ENCODE data around the gene BOC.

The BOC gene

DNA sequence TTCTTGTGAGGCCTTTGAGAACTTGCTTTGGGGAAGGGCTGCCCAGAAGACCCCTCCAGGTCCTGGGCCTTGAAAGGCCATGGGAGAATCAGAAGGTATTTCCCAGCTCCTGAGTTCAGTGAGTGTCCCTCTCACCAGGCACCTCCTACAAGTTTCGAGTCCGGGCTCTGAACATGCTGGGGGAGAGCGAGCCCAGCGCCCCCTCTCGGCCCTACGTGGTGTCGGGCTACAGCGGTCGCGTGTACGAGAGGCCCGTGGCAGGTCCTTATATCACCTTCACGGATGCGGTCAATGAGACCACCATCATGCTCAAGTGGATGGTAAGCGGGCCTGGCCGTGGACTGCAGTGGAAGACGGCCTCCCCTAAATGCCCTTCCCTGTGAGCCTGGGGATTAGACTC, 68.3 kb downstream of the BOC start:
- DNase-seq (no peak), ATAC-seq (ENCODE audit: insufficient read depth, low read depth) (no peak)
- H4K20me1 ChIP-seq (ENCODE audit: insufficient read depth, low read length), result no peaks in the 10 kb centered on the region
- H3K27me3 ChIP-seq (ENCODE audit: insufficient read depth, low read length, poor library complexity), result no peaks in the 10 kb centered on the region
- no peaks in the 10 kb centered on the region for H3K36me3 ChIP-seq (ENCODE audit: insufficient read depth, low read length)
- no peak overlapping the region for H3K9ac ChIP-seq (ENCODE audit: low read depth, low read length)
- H3K9me3 ChIP-seq (ENCODE audit: insufficient read depth, low read length, severe bottlenecking), result no peaks in the 10 kb centered on the region
- TF ChIP-seq, protein P1, sequence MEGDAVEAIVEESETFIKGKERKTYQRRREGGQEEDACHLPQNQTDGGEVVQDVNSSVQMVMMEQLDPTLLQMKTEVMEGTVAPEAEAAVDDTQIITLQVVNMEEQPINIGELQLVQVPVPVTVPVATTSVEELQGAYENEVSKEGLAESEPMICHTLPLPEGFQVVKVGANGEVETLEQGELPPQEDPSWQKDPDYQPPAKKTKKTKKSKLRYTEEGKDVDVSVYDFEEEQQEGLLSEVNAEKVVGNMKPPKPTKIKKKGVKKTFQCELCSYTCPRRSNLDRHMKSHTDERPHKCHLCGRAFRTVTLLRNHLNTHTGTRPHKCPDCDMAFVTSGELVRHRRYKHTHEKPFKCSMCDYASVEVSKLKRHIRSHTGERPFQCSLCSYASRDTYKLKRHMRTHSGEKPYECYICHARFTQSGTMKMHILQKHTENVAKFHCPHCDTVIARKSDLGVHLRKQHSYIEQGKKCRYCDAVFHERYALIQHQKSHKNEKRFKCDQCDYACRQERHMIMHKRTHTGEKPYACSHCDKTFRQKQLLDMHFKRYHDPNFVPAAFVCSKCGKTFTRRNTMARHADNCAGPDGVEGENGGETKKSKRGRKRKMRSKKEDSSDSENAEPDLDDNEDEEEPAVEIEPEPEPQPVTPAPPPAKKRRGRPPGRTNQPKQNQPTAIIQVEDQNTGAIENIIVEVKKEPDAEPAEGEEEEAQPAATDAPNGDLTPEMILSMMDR (IDR thresholded peaks at IDR 0.05; ENCODE audit: borderline replicate concordance, extremely low read depth, low read length, poor library complexity, severe bottlenecking), result no peak
- no peak for TF ChIP-seq EZH2 (IDR thresholded peaks at IDR 0.05; ENCODE audit: borderline replicate concordance, low read depth, low read length, severe bottlenecking)
- H3K79me2 ChIP-seq (ENCODE audit: insufficient read depth, low read length), result no peaks in the 10 kb centered on the region
- no peak overlapping the region for H2AFZ ChIP-seq (ENCODE audit: low read depth, low read length)
- no peaks in the 10 kb centered on the region for H3K4me1 ChIP-seq (ENCODE audit: insufficient read depth, low read length)
- no peak overlapping the region for H3K4me3 ChIP-seq (ENCODE audit: low read depth in 1 of 2, low read length in 2 of 2)
- no peak overlapping the region for H3K27ac ChIP-seq (ENCODE audit: low read length)
- H3K4me2 ChIP-seq (ENCODE audit: insufficient read depth, low read length), result no peak overlapping the region

DNA sequence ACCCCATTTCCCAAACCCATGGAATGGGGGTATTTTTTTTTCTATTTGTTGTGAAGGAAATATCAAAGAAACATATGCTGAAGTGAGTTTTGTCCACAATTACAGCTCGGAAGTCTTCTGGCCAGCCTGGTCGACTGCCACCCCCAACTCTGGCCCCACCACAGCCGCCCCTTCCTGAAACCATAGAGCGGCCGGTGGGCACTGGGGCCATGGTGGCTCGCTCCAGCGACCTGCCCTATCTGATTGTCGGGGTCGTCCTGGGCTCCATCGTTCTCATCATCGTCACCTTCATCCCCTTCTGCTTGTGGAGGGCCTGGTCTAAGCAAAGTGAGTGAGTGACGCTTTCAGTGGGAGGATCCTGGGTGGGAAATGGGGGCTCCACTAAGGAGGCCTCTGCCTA, 71.9 kb downstream of the BOC start:
- Histone ChIP-seq H3K4me1 (ENCODE audit: insufficient read depth, low read length) (no peaks in the 10 kb centered on the region), H2AFZ (ENCODE audit: low read depth, low read length) (no peak overlapping the region), H4K20me1 (ENCODE audit: insufficient read depth, low read length) (no peaks in the 10 kb centered on the region), H3K4me3 (ENCODE audit: low read depth in 1 of 2, low read length in 2 of 2) (no peak overlapping the region), H3K36me3 (ENCODE audit: insufficient read depth, low read length) (no peaks in the 10 kb centered on the region), H3K9me3 (ENCODE audit: insufficient read depth, low read length, severe bottlenecking) (no peaks in the 10 kb centered on the region), H3K4me2 (ENCODE audit: insufficient read depth, low read length) (no peak overlapping the region), H3K79me2 (ENCODE audit: insufficient read depth, low read length) (no peaks in the 10 kb centered on the region), H3K27me3 (ENCODE audit: insufficient read depth, low read length, poor library complexity) (no peaks in the 10 kb centered on the region), H3K27ac (ENCODE audit: low read length) (no peak overlapping the region), H3K9ac (ENCODE audit: low read depth, low read length) (no peak overlapping the region)
- TF ChIP-seq, protein P1 (IDR thresholded peaks at IDR 0.05; ENCODE audit: borderline replicate concordance, extremely low read depth, low read length, poor library complexity, severe bottlenecking), result no peak
- no peak for TF ChIP-seq EZH2 (IDR thresholded peaks at IDR 0.05; ENCODE audit: borderline replicate concordance, low read depth, low read length, severe bottlenecking)
- ATAC-seq (ENCODE audit: insufficient read depth, low read depth) (no peak), DNase-seq (no peak)

DNA sequence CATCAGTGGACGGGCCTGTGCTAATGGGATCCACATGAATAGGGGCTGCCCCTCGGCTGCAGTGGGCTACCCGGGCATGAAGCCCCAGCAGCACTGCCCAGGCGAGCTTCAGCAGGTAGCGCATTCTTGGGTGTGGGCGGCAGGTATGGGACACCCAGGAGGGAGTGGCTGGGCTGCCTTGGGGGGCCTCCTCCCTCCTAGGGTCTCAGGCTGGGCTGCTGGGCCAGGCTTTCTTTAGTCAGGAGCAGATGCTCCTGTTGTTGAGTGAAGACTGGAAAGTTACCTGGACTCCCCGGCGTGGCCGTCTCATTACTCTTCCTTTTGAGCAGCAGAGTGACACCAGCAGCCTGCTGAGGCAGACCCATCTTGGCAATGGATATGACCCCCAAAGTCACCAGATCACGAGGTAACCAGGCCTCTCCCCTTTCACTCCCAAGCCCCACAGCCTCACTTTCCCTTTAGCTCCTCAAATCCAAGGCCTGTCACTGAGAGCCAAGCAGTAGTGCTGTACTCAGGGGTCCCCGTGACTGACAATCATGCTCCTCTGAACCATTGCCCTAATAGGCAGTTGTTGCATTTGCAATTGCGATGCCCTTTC, 73.2 kb downstream of the BOC start:
- DNase-seq, result no peak
- H2AFZ ChIP-seq (ENCODE audit: low read depth, low read length), result no peak overlapping the region
- H3K79me2 ChIP-seq (ENCODE audit: insufficient read depth, low read length), result no peaks in the 10 kb centered on the region
- H3K9ac ChIP-seq (ENCODE audit: low read depth, low read length), result no peak overlapping the region
- no peaks in the 10 kb centered on the region for H4K20me1 ChIP-seq (ENCODE audit: insufficient read depth, low read length)
- H3K4me1 ChIP-seq (ENCODE audit: insufficient read depth, low read length), result no peaks in the 10 kb centered on the region
- no peaks in the 10 kb centered on the region for H3K9me3 ChIP-seq (ENCODE audit: insufficient read depth, low read length, severe bottlenecking)
- no peak for TF ChIP-seq EZH2 (IDR thresholded peaks at IDR 0.05; ENCODE audit: borderline replicate concordance, low read depth, low read length, severe bottlenecking)
- TF ChIP-seq, protein P1 (IDR thresholded peaks at IDR 0.05; ENCODE audit: borderline replicate concordance, extremely low read depth, low read length, poor library complexity, severe bottlenecking), result no peak
- no peak overlapping the region for H3K4me3 ChIP-seq (ENCODE audit: low read depth in 1 of 2, low read length in 2 of 2)
- H3K36me3 ChIP-seq (ENCODE audit: insufficient read depth, low read length), result no peaks in the 10 kb centered on the region
- H3K27ac ChIP-seq (ENCODE audit: low read length), result no peak overlapping the region
- no peak overlapping the region for H3K4me2 ChIP-seq (ENCODE audit: insufficient read depth, low read length)
- no peaks in the 10 kb centered on the region for H3K27me3 ChIP-seq (ENCODE audit: insufficient read depth, low read length, poor library complexity)
- ATAC-seq (ENCODE audit: insufficient read depth, low read depth), result no peak

DNA sequence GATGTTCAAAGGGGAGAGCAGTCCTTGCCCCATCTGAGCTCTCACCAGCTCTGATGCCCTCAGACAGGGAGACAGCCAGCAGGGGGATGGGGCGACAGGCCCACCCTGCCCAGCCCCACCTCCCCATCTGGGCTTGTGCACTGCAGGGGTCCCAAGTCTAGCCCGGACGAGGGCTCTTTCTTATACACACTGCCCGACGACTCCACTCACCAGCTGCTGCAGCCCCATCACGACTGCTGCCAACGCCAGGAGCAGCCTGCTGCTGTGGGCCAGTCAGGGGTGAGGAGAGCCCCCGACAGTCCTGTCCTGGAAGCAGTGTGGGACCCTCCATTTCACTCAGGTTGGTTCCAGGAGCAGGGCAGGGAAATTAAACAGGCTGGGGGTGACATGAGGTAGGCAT, 73.9 kb downstream of the BOC start:
- TF ChIP-seq, protein P1 (IDR thresholded peaks at IDR 0.05; ENCODE audit: borderline replicate concordance, extremely low read depth, low read length, poor library complexity, severe bottlenecking), result no peak
- no peak for TF ChIP-seq EZH2 (IDR thresholded peaks at IDR 0.05; ENCODE audit: borderline replicate concordance, low read depth, low read length, severe bottlenecking)
- Histone ChIP-seq H3K27ac (ENCODE audit: low read length) (no peak overlapping the region), H4K20me1 (ENCODE audit: insufficient read depth, low read length) (no peaks in the 10 kb centered on the region), H3K4me1 (ENCODE audit: insufficient read depth, low read length) (no peaks in the 10 kb centered on the region), H3K9me3 (ENCODE audit: insufficient read depth, low read length, severe bottlenecking) (no peaks in the 10 kb centered on the region), H2AFZ (ENCODE audit: low read depth, low read length) (no peak overlapping the region), H3K27me3 (ENCODE audit: insufficient read depth, low read length, poor library complexity) (no peaks in the 10 kb centered on the region), H3K9ac (ENCODE audit: low read depth, low read length) (no peak overlapping the region), H3K4me2 (ENCODE audit: insufficient read depth, low read length) (no peak overlapping the region), H3K4me3 (ENCODE audit: low read depth in 1 of 2, low read length in 2 of 2) (no peak overlapping the region), H3K36me3 (ENCODE audit: insufficient read depth, low read length) (no peaks in the 10 kb centered on the region), H3K79me2 (ENCODE audit: insufficient read depth, low read length) (no peaks in the 10 kb centered on the region)
- ATAC-seq (ENCODE audit: insufficient read depth, low read depth), result no peak
- no peak for DNase-seq
